Suprapubic skin (tissue), 4 donors: ENCODE data around the gene YARS1. TPM values are rescaled to one million over a fixed set of nuclear protein-coding genes. Genes with fewer than 3 reads are reported as not detected.

Experiments used
- DNase-seq, 2 donors: peaks; one replicate each; pipeline ENCODE4 v3.0.0-alpha.2; 2019; ENCODE audit warnings: low spot score in 2 of 2
- H3K27ac ChIP-seq: fragments of 200-600 bp; sonication (generic); one replicate; pipeline ENCODE4 v1.5.1; 2019
- H3K27me3 ChIP-seq: fragments of 200-600 bp; sonication (generic); one replicate; pipeline ENCODE4 v1.5.1; 2019
- H3K36me3 ChIP-seq: fragments of 200-600 bp; sonication (generic); one replicate; pipeline ENCODE4 v1.5.1; 2019
- H3K4me1 ChIP-seq: fragments of 200-600 bp; sonication (generic); one replicate; pipeline ENCODE4 v1.5.1; 2019
- H3K4me3 ChIP-seq: fragments of 200-600 bp; sonication (generic); one replicate; pipeline ENCODE4 v1.5.1; 2019; ENCODE audit warnings: mild to moderate bottlenecking
- H3K9me3 ChIP-seq: fragments of 200-600 bp; sonication (generic); one replicate; pipeline ENCODE4 v1.5.1; 2019
- CTCF ChIP-seq, 2 donors: fragments of 200-600 bp in 1 of 2; fragments of 450-650 bp in 1 of 2; sonication (generic) in 1 of 2; IDR thresholded peaks; one replicate each; pipeline ENCODE4 v1.5.1; 2016 to 2019; ENCODE audit warnings: antibody characterized with exemption in 2 of 2, mild to moderate bottlenecking in 1 of 2, moderate library complexity in 1 of 2
- EP300 ChIP-seq: sonication (generic); formaldehyde crosslinking; IDR thresholded peaks from one replicate; pipeline ENCODE4 v1.6.1; 2017; ENCODE audit warnings: antibody characterized with exemption
- POLR2A ChIP-seq, 2 donors: fragments of 450-650 bp; IDR thresholded peaks; one replicate each; pipeline ENCODE4 v1.6.1; 2017; ENCODE audit warnings: antibody characterized with exemption in 2 of 2, mild to moderate bottlenecking in 2 of 2, moderate library complexity in 2 of 2
- POLR2AphosphoS5 ChIP-seq, 3 donors: sonication (generic); formaldehyde crosslinking; IDR thresholded peaks; one replicate each; pipeline ENCODE4 v1.6.1; 2017; ENCODE audit warnings: antibody characterized with exemption in 3 of 3
- WGBS: methylation state at CpG from one replicate; pipeline ENCODE4 v1.1.5; 2018; 5-methylcytosine and 5-hydroxymethylcytosine counted together
- total RNA-seq, 4 donors: library from RNA; depleted of rRNA; stranded (reverse); fragments of >200 nt; gene quantifications; one replicate each; pipeline ENCODE4 v1.1.0, GENCODE V29; 2016

YARS1 gene
- total RNA-seq, 4 donors from 2014 or later = 47.1 to 68.1 (median 50.7) TPM

GRCh38 chr1:32858136-32858535 is 41.0 kb upstream of the YARS1 start:
- Histone ChIP-seq H3K4me3 (no peak overlapping the region), H3K27me3 (no peaks in the 10 kb centered on the region), H3K27ac (no peak overlapping the region), H3K36me3 (peaks cover 50% of the 10 kb centered on the region), H3K9me3 (no peaks in the 10 kb centered on the region), H3K4me1 (peaks cover 7% of the 10 kb centered on the region)
- TF ChIP-seq EP300 (no peak), POLR2AphosphoS5 (IDR thresholded peaks at IDR 0.05) (no peak), POLR2A (IDR thresholded peaks at IDR 0.05) (no peak), CTCF (IDR thresholded peaks at IDR 0.05) (no peak)
- no peak for DNase-seq
- WGBS = 95% methylated on average over 2 of the region's 2 CpGs

DNA sequence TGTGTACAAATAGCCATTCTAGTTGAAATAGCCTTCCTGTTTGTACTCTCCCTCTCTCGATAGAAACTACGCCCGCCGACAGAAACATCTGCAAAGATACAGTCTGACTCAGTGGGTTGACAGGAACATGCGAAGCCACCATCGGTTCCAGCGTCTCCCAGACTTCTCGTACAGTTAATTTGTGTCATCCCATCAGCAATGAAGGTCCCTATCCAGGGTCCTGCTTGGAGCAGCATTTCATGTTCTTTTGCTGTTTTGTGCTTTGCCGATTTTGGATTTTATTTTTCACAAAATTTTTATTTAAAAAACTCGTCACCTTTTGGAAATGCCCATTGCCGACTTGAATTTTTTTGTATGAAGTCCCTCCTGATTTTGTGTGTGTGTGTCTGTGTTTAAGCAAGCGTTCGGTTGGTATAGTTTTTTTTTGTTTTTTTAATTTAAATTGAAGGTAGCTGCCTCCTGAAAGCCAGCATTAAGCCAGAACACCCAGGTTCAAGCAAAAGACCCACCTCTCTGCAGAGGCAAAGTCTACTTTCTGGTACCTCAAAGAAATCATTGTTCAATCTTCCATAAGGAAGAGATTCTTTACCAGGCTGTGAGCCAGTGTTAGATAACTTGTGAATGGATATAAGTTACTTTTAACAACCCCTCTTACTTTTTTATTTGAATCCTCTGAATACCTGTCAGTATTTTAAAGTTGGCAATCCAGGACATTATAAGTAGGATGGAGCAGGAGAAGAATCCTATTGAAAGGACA is 38.9 kb upstream of the YARS1 start:
- Histone ChIP-seq H3K9me3 (no peaks in the 10 kb centered on the region), H3K36me3 (peaks cover 48% of the 10 kb centered on the region), H3K27me3 (no peaks in the 10 kb centered on the region), H3K4me1 (no peaks in the 10 kb centered on the region), H3K27ac (no peak overlapping the region), H3K4me3 (no peak overlapping the region)
- 89% methylated on average over 13 of the region's 13 CpGs for WGBS
- TF ChIP-seq EP300 (no peak), CTCF (IDR thresholded peaks at IDR 0.05) (no peak), POLR2A (IDR thresholded peaks at IDR 0.05) (no peak), POLR2AphosphoS5 (IDR thresholded peaks at IDR 0.05) (no peak)
- DNase-seq = no peak

DNA sequence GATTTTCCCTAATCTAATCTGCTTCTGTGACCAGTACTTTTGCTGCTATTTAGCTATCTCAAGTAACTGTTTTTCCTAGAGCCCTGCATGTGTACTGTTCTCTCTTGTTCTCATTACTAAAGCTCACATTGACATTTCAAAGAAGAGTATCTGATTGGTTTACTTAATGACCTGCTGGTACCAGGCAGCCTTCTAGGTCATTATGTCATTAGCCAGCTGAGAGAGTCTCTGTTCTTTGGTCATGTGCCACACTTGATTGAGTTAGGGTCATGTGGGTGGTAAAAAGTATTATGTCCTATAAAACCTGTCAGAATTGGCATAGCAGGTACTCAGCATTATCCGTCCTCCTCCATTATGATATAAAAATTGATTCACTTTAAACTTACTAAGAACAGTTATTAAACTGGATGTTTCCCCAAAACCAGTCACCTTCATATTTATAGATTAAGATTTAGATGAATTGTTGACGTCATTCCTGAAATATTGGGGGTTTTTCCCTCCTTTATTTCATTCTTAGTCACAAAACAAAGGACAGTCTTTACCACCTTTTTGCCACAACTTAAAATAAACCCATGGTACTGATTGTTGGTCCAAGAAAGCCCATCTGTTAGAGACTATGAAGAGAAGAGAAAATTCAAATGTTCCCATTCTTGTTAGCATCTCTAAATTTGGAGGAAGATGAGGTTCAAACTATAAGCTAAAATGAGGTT is 31.4 kb upstream of the YARS1 start:
- H3K27ac ChIP-seq = no peak overlapping the region
- no peak for DNase-seq
- no peaks in the 10 kb centered on the region for H3K27me3 ChIP-seq
- H3K36me3 ChIP-seq = peaks cover 47% of the 10 kb centered on the region
- TF ChIP-seq POLR2AphosphoS5 (IDR thresholded peaks at IDR 0.05) = no peak
- no peak for TF ChIP-seq POLR2A (IDR thresholded peaks at IDR 0.05)
- no peak for TF ChIP-seq EP300
- no peak for TF ChIP-seq CTCF (IDR thresholded peaks at IDR 0.05)
- no peaks in the 10 kb centered on the region for H3K9me3 ChIP-seq
- no peaks in the 10 kb centered on the region for H3K4me1 ChIP-seq
- 45% methylated on average over 2 of the region's 2 CpGs for WGBS
- H3K4me3 ChIP-seq = no peak overlapping the region

GRCh38 chr1:32831878-32832277 is 14.7 kb upstream of the YARS1 start:
- 89% methylated on average over 1 of the region's 1 CpG for WGBS

More at GRCh38 chr1:32831878-32832277, 14.7 kb upstream of the YARS1 start:
- Histone ChIP-seq H3K36me3 (peaks cover 84% of the 10 kb centered on the region), H3K4me3 (no peak overlapping the region), H3K27me3 (no peaks in the 10 kb centered on the region), H3K27ac (no peak overlapping the region), H3K9me3 (no peaks in the 10 kb centered on the region), H3K4me1 (no peaks in the 10 kb centered on the region)
- no peak for DNase-seq
- TF ChIP-seq EP300 = no peak
- TF ChIP-seq POLR2A (IDR thresholded peaks at IDR 0.05) = no peak
- no peak for TF ChIP-seq POLR2AphosphoS5 (IDR thresholded peaks at IDR 0.05)
- no peak for TF ChIP-seq CTCF (IDR thresholded peaks at IDR 0.05)
